ENCODE measurements around the gene SEMA4A. TPM values are rescaled to one million over a fixed set of nuclear protein-coding genes. Genes with fewer than 3 reads are reported as not detected.

Gene SEMA4A
- total RNA-seq, 2 experiments from 2014 or later, result 14.5 to 30.6 TPM

DNA sequence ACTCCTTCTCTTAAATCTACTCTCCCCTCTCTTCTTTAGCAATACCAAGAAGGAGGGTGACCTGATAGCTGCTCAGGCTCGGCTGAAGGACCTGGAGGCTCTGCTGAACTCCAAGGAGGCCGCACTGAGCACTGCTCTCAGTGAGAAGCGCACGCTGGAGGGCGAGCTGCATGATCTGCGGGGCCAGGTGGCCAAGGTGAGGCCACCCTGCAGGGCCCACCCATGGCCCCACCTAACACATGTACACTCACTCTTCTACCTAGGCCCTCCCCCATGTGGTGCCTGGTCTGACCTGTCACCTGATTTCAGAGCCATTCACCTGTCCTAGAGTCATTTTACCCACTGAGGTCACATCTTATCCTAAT, 22.8 kb upstream of the SEMA4A start:
- peaks cover 2% of the 10 kb centered on the region for H3K36me3 Mint-ChIP-seq
- CTCF ChIA-PET, result interaction anchor here (0.7 to 25.5 kb wide), 10 partner anchors 11 to 189 kb away, joined by 3 to 979 read pairs (median 11); partner anchors contain the start of genes LMNA, MEX3A, SMG5 and TMEM79
- H3K9me3 Mint-ChIP-seq (ENCODE audit: low read depth), result no peaks in the 10 kb centered on the region
- DNase-seq (no peak), ATAC-seq (no peak)
- H3K27ac Mint-ChIP-seq, result no peak overlapping the region
- H3K27me3 Mint-ChIP-seq, result peaks cover 7% of the 10 kb centered on the region
- peaks cover 46% of the 10 kb centered on the region for H3K4me1 Mint-ChIP-seq
- H3K4me3 Mint-ChIP-seq, result no peak overlapping the region

DNA sequence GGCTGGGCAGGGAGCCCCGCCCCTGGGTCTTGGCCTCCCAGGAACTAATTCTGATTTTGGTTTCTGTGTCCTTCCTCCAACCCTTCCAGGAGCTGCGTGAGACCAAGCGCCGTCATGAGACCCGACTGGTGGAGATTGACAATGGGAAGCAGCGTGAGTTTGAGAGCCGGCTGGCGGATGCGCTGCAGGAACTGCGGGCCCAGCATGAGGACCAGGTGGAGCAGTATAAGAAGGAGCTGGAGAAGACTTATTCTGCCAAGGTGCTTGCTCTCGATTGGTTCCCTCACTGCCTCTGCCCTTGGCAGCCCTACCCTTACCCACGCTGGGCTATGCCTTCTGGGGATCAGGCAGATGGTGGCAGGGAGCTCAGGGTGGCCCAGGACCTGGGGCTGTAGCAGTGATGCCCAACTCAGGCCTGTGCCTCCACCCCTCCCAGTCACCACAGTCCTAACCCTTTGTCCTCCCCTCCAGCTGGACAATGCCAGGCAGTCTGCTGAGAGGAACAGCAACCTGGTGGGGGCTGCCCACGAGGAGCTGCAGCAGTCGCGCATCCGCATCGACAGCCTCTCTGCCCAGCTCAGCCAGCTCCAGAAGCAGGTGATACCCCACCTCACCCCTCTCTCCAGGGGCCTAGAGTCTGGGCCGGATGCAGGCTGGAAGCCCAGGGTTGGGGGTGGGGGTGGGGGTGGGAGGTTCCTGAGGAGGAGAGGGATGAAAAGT, 18.5 kb upstream of the SEMA4A start:
- CTCF ChIA-PET, result interaction anchor here (1.1 to 25.5 kb wide), 6 partner anchors 12 to 251 kb away, joined by 3 to 979 read pairs (median 4); partner anchors contain the start of gene MEX3A
- H3K27me3 Mint-ChIP-seq, result no peaks in the 10 kb centered on the region
- H3K4me3 Mint-ChIP-seq, result no peak overlapping the region
- DNase-seq, result no peak
- no peaks in the 10 kb centered on the region for H3K9me3 Mint-ChIP-seq (ENCODE audit: low read depth)
- ATAC-seq, result no peak
- H3K27ac Mint-ChIP-seq, result no peak overlapping the region
- H3K4me1 Mint-ChIP-seq, result peaks cover 5% of the 10 kb centered on the region
- H3K36me3 Mint-ChIP-seq, result peaks cover 2% of the 10 kb centered on the region

DNA sequence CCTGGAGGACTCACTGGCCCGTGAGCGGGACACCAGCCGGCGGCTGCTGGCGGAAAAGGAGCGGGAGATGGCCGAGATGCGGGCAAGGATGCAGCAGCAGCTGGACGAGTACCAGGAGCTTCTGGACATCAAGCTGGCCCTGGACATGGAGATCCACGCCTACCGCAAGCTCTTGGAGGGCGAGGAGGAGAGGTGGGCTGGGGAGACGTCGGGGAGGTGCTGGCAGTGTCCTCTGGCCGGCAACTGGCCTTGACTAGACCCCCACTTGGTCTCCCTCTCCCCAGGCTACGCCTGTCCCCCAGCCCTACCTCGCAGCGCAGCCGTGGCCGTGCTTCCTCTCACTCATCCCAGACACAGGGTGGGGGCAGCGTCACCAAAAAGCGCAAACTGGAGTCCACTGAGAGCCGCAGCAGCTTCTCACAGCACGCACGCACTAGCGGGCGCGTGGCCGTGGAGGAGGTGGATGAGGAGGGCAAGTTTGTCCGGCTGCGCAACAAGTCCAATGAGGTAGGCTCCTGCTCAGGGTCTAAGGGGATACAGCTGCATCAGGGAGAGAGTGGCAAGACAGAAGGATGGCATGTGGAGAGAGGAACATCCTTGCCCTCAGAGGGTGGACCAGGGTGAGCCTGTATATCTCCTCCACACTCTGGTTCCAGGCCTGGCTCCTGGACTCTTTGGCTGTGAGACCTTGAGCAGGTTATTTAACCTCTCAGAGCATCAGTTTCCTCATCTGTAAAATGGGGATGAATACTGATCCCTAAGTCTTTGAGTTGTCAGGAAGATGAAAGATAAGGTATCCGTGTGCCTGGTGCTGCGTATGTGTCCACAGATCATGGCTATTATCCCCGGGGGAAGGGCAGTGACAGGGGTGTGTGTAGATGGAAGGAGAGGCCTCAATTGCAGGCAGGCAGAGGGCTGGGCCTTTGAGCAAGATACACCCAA, 17.2 kb upstream of the SEMA4A start:
- DNase-seq, result no peak
- no peaks in the 10 kb centered on the region for H3K27me3 Mint-ChIP-seq
- CTCF ChIA-PET, result interaction anchor here (0.6 to 25.5 kb wide), 9 partner anchors 10 to 178 kb away, joined by 3 to 979 read pairs (median 5); partner anchors contain the start of gene MEX3A
- H3K4me1 Mint-ChIP-seq, result no peaks in the 10 kb centered on the region
- no peaks in the 10 kb centered on the region for H3K9me3 Mint-ChIP-seq (ENCODE audit: low read depth)
- no peak for ATAC-seq
- H3K4me3 Mint-ChIP-seq, result no peak overlapping the region
- no peak overlapping the region for H3K27ac Mint-ChIP-seq
- H3K36me3 Mint-ChIP-seq, result peaks cover 2% of the 10 kb centered on the region

DNA sequence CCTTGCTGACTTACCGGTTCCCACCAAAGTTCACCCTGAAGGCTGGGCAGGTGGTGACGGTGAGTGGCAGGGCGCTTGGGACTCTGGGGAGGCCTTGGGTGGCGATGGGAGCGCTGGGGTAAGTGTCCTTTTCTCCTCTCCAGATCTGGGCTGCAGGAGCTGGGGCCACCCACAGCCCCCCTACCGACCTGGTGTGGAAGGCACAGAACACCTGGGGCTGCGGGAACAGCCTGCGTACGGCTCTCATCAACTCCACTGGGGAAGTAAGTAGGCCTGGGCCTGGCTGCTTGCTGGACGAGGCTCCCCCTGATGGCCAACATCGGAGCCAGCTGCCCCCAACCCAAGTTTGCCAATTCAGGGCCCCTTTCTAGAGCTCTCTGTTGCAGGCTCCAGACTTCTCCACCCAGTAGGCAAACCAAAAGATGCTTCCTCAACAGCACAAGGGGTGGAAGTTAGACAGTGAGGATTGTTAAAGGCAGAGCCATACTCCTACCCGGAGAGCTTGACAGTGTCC, 16.4 kb upstream of the SEMA4A start:
- Mint-ChIP-seq H3K27ac (no peak overlapping the region), H3K9me3 (ENCODE audit: low read depth) (no peaks in the 10 kb centered on the region), H3K36me3 (peaks cover 2% of the 10 kb centered on the region), H3K4me3 (no peak overlapping the region), H3K27me3 (no peaks in the 10 kb centered on the region), H3K4me1 (no peaks in the 10 kb centered on the region)
- CTCF ChIA-PET, result interaction anchor here (0.9 to 1.9 kb wide), 5 partner anchors 40 to 88 kb away, joined by 3 to 7 read pairs (median 5); no protein-coding TSS in a partner anchor
- ATAC-seq (no peak), DNase-seq (no peak)

DNA sequence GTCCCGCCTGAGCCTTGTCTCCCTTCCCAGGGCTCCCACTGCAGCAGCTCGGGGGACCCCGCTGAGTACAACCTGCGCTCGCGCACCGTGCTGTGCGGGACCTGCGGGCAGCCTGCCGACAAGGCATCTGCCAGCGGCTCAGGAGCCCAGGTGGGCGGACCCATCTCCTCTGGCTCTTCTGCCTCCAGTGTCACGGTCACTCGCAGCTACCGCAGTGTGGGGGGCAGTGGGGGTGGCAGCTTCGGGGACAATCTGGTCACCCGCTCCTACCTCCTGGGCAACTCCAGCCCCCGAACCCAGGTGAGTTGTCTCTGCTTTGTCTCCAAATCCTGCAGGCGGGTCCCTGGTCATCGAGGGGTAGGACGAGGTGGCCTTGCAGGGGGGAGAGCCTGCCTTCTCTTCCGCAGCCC, 14.9 kb upstream of the SEMA4A start:
- no peak overlapping the region for H3K4me3 Mint-ChIP-seq
- H3K4me1 Mint-ChIP-seq, result no peaks in the 10 kb centered on the region
- DNase-seq (no peak), ATAC-seq (no peak)
- no peaks in the 10 kb centered on the region for H3K9me3 Mint-ChIP-seq (ENCODE audit: low read depth)
- no peaks in the 10 kb centered on the region for H3K27me3 Mint-ChIP-seq
- CTCF ChIA-PET, result interaction anchor here (1.7 to 1.9 kb wide), 2 partner anchors 47 to 49 kb away, joined by 5 to 6 read pairs; no protein-coding TSS in a partner anchor
- no peak overlapping the region for H3K27ac Mint-ChIP-seq
- H3K36me3 Mint-ChIP-seq, result peaks cover 2% of the 10 kb centered on the region

DNA sequence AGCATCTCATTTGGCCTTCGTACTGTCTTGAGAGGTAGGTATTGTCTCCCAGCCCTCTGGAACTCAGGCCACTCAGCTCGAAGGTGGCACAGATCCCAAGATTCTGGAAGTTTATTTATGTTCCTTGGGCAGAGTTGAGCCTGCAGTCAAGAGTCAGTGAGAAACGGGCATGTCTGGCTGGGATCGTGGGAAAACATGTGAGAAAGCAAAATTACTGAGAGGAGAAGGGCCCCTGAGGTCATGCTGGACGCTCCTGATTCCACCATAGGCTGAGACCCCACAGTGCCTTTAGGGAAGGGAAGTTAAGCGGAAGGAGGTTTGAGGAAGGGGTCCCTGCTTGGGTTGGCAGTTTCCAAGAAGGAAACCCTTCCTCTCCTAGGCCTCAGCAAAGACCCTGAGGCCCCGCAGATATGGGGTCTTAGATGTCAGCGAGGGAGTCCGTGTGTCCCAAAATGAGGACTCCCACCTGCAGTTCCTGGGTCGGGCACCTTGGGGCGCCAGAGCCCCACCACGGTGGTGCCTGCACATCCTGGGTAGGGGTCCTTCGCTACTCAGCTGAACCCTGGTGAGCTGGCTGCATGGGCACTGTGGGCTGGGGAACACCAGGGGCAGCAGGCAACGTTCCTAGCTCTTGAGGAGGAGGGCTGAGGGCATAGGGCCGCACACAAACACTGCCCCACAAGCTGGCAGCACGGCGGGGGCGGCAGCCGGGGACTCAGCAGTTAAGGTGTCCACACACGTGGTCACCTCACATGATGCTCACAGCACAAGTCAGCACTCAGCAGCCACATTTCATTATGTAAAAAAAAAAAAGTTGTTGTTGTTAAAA, 12.3 kb upstream of the SEMA4A start:
- H3K36me3 Mint-ChIP-seq, result no peaks in the 10 kb centered on the region
- ATAC-seq (no peak), DNase-seq (peak; percentile 51)
- no peaks in the 10 kb centered on the region for H3K27me3 Mint-ChIP-seq
- H3K9me3 Mint-ChIP-seq (ENCODE audit: low read depth), result no peaks in the 10 kb centered on the region
- no peak overlapping the region for H3K4me3 Mint-ChIP-seq
- CTCF ChIA-PET, result interaction anchor here (0.6 to 18.3 kb wide), 19 partner anchors 10 to 305 kb away, joined by 3 to 267 read pairs (median 4); partner anchors contain the start of genes CCT3, SEMA4A, SLC25A44 and SMG5
- no peak overlapping the region for H3K27ac Mint-ChIP-seq
- peaks cover 7% of the 10 kb centered on the region for H3K4me1 Mint-ChIP-seq

DNA sequence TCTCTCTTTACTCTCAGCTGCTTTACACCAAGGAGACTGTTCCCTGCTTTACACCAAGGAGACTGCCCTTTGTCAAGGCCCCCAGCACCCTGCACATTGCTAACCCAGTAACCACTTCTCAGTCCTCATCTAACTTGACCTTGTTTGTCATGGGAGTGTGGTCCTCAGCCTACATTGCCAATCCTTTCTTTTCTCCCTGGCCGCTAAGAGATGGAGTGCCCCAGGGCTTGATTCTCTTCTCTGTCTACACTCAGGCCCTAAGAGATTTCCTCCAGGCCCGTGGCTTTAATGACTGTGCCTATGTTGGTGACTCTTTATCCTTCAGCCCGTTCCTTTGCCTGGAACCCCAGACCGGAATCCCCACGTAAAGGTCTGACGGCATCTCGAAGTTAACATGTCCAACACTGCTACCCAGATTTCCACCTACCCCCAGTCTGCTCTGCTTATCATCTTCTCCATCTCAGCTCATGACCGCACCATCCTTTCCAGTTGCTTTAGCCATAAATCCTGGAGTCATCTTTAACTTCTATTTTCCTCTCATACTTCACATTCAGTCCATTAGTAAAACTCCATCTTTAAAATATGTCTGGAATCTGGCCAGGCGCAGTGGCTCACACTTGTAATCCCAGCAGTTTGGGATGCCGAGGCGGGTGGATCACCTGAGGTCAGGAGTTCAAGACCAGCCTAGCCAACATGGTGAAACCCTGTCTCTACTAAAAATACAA, 9.5 kb upstream of the SEMA4A start:
- Mint-ChIP-seq H3K27ac (no peak overlapping the region), H3K36me3 (no peaks in the 10 kb centered on the region), H3K27me3 (no peaks in the 10 kb centered on the region), H3K4me3 (no peak overlapping the region), H3K4me1 (peaks cover 29% of the 10 kb centered on the region), H3K9me3 (ENCODE audit: low read depth) (no peaks in the 10 kb centered on the region)
- ATAC-seq (no peak), DNase-seq (no peak)
- CTCF ChIA-PET, result interaction anchor here (1.0 to 18.3 kb wide), 6 partner anchors 13 to 175 kb away, joined by 3 to 267 read pairs (median 14); partner anchors contain the start of gene PMF1

DNA sequence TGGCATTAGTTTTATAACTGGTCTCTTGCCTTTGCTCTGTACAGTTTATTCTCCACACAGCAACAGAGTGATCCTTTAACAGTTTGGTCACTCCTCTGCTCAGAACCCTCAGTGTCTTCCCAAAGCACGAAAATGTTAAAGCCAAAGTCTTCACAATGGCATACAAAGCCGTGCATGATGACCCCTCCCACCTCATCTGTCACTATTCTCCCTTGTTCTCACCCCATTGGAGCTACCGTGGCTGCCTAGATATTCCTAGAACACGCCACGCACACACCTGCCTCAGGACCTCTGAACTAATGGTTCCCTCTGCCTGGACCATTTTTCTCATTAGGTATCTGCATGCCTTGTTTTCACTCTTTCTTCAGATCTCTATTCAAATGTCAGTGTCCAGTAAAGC, 8.6 kb upstream of the SEMA4A start:
- DNase-seq (no peak), ATAC-seq (no peak)
- Mint-ChIP-seq H3K36me3 (no peaks in the 10 kb centered on the region), H3K27ac (no peak overlapping the region), H3K4me1 (peaks cover 32% of the 10 kb centered on the region), H3K9me3 (ENCODE audit: low read depth) (no peaks in the 10 kb centered on the region), H3K4me3 (no peak overlapping the region), H3K27me3 (no peaks in the 10 kb centered on the region)
- CTCF ChIA-PET, result interaction anchor here (0.7 to 18.3 kb wide), 5 partner anchors 20 to 115 kb away, joined by 3 to 267 read pairs (median 4); no protein-coding TSS in a partner anchor

DNA sequence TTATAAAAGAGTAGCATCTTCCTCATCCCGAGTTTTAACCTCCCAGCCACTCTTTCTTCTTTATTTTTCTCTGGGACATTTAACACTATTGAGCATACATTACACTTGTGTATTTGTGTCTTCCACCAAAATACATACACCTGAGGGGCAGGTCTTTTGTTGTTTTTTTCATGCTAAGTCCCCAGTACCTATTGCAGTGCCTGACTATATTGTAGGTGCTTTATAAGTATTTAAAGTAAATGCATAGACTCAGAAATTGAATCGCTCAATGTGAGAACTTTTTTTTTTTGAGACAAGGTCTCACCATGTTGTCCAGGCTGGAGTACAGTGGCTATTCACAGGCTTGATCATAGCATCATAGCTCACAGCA, 7.8 kb upstream of the SEMA4A start:
- CTCF ChIA-PET, result interaction anchor here (0.6 to 18.3 kb wide), 21 partner anchors 8 to 184 kb away, joined by 3 to 267 read pairs (median 4); partner anchors contain the start of genes PMF1, SEMA4A and SMG5
- DNase-seq, result no peak
- Mint-ChIP-seq H3K27me3 (no peaks in the 10 kb centered on the region), H3K9me3 (ENCODE audit: low read depth) (no peaks in the 10 kb centered on the region), H3K27ac (peak overlapping the region; percentile 91), H3K4me1 (peaks cover 35% of the 10 kb centered on the region), H3K36me3 (no peaks in the 10 kb centered on the region), H3K4me3 (no peak overlapping the region)
- no peak for ATAC-seq

DNA sequence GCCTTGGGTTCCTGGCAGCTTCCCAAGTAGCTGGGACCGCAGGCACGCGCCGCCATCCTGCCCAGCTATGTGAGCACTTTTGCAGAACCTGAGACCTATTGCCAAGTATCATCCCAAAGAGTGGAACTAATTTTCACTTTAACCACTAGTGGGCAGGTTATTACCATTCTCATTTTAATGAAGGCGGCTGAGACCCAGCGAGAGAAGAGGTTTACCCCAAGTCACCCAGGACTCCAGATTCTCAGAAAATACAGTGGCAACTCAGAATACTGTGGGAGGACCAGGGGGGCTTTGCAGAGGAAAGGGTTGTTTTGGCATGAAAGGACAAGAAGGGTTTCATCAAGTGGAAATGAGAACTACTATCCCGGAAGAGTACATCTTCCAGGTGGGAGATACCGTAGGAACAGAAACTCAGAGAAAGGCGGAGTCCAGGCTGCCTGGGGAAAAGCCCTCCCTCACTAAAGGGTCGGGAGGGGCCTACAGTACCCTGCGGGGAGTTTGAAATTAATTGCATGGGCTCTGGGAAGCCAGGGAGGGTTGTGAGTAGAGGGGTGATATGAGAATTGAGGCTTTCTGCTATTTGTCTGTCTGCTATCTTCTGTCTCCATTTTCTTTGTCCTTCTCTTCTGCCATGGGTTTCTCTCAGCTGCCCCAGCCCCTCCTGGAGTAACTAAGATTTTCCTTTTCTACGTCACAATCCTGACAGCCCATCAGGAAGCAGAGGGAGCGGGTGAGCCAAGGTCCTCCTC, 7.2 kb upstream of the SEMA4A start:
- CTCF ChIA-PET, result interaction anchor here (0.6 to 18.3 kb wide), 22 partner anchors 8 to 184 kb away, joined by 3 to 267 read pairs (median 4); partner anchors contain the start of genes PMF1, SEMA4A and SMG5
- peak overlapping the region; percentile 91 for H3K27ac Mint-ChIP-seq
- peak; percentile 90 for ATAC-seq
- H3K4me1 Mint-ChIP-seq, result peaks cover 35% of the 10 kb centered on the region
- H3K9me3 Mint-ChIP-seq (ENCODE audit: low read depth), result no peaks in the 10 kb centered on the region
- H3K27me3 Mint-ChIP-seq, result no peaks in the 10 kb centered on the region
- DNase-seq, result peak; percentile 70
- no peaks in the 10 kb centered on the region for H3K36me3 Mint-ChIP-seq
- H3K4me3 Mint-ChIP-seq, result peak overlapping the region; percentile 63

DNA sequence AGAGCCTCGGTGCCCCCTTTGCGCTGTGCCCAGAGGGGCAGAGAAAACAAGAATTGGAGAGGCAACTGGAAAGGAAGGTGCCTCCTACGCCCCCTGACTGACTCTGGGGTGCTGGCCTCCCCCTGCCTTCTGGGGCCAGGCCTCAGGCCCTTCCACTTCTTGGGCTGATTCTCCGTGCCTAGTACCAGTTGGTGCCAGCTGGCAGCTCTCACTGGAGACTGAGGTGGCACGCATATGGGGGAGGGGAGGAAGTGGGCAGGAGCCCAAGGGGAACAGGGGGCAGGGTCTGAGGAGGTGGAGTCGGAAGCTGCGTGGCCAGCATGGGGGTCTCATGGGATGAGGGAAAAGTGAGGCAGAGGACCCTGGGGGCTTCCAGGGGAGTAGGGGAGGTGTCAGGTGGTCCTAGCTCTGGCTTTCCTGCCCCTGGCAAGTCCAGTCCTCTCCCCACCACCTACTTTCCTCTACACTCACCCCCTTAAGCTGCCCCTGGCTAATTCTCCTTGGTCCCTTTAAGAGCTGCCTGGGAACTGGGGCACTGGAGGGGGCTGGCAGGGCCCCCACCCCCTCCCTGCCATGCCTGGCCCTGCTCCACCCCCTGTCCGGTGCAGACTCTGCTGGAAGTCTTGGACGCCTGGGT, 6.5 kb upstream of the SEMA4A start:
- Mint-ChIP-seq H3K36me3 (no peaks in the 10 kb centered on the region), H3K4me1 (peaks cover 35% of the 10 kb centered on the region), H3K27ac (peak overlapping the region; percentile 91), H3K4me3 (peak overlapping the region; percentile 63), H3K27me3 (no peaks in the 10 kb centered on the region), H3K9me3 (ENCODE audit: low read depth) (no peaks in the 10 kb centered on the region)
- no peak for DNase-seq
- ATAC-seq, result no peak
- CTCF ChIA-PET, result interaction anchor here (1.0 to 18.3 kb wide), 12 partner anchors 12 to 172 kb away, joined by 3 to 267 read pairs (median 6); partner anchors contain the start of genes PMF1 and SMG5
